ENCODE data around the gene EGLN3. TPM values are rescaled to one million over a fixed set of nuclear protein-coding genes. Genes with fewer than 3 reads are reported as not detected.

Gene EGLN3
- total RNA-seq, 1 donor from 2014 or later, result 10.5 TPM

DNA sequence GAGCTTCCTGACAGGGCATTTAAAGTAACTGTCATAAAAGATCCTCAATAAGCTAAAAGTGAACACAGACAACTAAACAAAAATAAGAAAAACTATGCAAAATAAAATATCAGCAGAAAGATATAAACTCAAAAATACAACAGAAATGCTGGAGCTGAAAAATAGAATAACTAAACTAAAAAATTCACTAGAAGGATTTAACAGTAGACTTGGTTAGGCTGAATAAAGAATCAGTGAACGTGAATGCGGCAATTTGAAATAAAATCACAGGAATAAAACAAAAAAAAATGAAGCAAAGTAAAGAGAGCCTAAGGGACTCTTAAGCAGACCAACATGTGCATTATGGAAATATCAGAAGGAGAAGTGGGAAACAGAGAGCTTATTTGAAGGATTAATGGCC is 74.6 kb downstream of the EGLN3 start:
- Histone ChIP-seq H3K27me3 (ENCODE audit: low read depth) (no peaks in the 10 kb centered on the region), H3K4me3 (no peak overlapping the region), H3K4me1 (no peaks in the 10 kb centered on the region), H3K9me3 (peaks cover 19% of the 10 kb centered on the region), H3K36me3 (no peaks in the 10 kb centered on the region), H3K27ac (no peak overlapping the region)
- no peak for DNase-seq
- ATAC-seq, result no peak
- intact Hi-C loops (cut with DNase I), result no loop called here
- TF ChIP-seq, protein P1, sequence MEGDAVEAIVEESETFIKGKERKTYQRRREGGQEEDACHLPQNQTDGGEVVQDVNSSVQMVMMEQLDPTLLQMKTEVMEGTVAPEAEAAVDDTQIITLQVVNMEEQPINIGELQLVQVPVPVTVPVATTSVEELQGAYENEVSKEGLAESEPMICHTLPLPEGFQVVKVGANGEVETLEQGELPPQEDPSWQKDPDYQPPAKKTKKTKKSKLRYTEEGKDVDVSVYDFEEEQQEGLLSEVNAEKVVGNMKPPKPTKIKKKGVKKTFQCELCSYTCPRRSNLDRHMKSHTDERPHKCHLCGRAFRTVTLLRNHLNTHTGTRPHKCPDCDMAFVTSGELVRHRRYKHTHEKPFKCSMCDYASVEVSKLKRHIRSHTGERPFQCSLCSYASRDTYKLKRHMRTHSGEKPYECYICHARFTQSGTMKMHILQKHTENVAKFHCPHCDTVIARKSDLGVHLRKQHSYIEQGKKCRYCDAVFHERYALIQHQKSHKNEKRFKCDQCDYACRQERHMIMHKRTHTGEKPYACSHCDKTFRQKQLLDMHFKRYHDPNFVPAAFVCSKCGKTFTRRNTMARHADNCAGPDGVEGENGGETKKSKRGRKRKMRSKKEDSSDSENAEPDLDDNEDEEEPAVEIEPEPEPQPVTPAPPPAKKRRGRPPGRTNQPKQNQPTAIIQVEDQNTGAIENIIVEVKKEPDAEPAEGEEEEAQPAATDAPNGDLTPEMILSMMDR (IDR thresholded peaks at IDR 0.05), result no peak
